Neural crest cell (in vitro differentiated cells): ENCODE results near the gene IL18RAP. TPM values are rescaled to one million over a fixed set of nuclear protein-coding genes. Genes with fewer than 3 reads are reported as not detected.

Source experiments
- DNase-seq: peaks from one replicate; pipeline ENCODE4 v3.0.0; 2021; ENCODE audit warnings: low read depth, mixed read lengths, low spot score
- H3K27ac Mint-ChIP-seq: one replicate; pipeline ENCODE4 v1.8.0; 2021; ENCODE audit warnings: mild to moderate bottlenecking, mixed read lengths; ENCODE audit not compliant: unreplicated experiment
- H3K27me3 Mint-ChIP-seq: 2 replicates; pipeline ENCODE4 v1.8.0; 2021; ENCODE audit warnings: low read depth, mild to moderate bottlenecking, mixed read lengths
- H3K36me3 Mint-ChIP-seq: 2 replicates; pipeline ENCODE4 v1.8.0; 2021; ENCODE audit warnings: low read depth, mild to moderate bottlenecking, mixed read lengths
- H3K4me1 Mint-ChIP-seq: 2 replicates; pipeline ENCODE4 v1.8.0; 2021; ENCODE audit warnings: mixed read lengths
- H3K4me3 Mint-ChIP-seq: one replicate; pipeline ENCODE4 v1.8.0; 2021; ENCODE audit warnings: mild to moderate bottlenecking, mixed read lengths
- H3K9me3 Mint-ChIP-seq: 2 replicates; pipeline ENCODE4 v1.8.0; 2021; ENCODE audit warnings: mixed read lengths
- total RNA-seq: library from RNA; stranded (reverse); gene quantifications from 2 replicates; pipeline ENCODE4 v1.2.1, GENCODE V29; 2021
- TF ChIP-seq, protein P1 (sequence below): fragments of 200-600 bp; sonication (generic); conservative IDR thresholded peaks from 2 replicates; pipeline ENCODE4 v1.5.0; 2021; ENCODE audit warnings: antibody characterized with exemption, mild to moderate bottlenecking

The IL18RAP gene
- total RNA-seq, 1 donor from 2014 or later = not detected

DNA sequence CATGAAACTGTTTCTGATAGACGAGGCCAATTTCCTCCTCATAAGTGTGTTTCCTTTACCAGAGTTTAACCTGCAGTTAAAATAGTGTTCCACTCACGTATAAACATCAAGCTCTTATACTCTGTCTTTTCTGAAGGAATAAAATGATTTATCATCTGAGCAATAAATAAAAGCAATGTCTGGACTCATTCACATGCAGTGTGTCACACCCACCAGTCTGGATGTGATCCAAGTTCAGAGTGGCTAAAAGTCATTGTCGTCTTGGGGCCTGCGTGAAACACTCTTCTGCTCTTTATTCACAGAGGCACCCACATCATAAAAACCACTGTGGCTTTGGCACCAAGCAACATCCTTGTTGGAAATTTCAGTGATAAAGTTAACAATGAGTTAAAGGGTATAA is 30.5 kb downstream of the IL18RAP start:
- peaks cover 4% of the 10 kb centered on the region for H3K9me3 Mint-ChIP-seq
- no peak overlapping the region for H3K4me3 Mint-ChIP-seq
- no peak for DNase-seq
- no peaks in the 10 kb centered on the region for H3K4me1 Mint-ChIP-seq
- TF ChIP-seq, protein P1, sequence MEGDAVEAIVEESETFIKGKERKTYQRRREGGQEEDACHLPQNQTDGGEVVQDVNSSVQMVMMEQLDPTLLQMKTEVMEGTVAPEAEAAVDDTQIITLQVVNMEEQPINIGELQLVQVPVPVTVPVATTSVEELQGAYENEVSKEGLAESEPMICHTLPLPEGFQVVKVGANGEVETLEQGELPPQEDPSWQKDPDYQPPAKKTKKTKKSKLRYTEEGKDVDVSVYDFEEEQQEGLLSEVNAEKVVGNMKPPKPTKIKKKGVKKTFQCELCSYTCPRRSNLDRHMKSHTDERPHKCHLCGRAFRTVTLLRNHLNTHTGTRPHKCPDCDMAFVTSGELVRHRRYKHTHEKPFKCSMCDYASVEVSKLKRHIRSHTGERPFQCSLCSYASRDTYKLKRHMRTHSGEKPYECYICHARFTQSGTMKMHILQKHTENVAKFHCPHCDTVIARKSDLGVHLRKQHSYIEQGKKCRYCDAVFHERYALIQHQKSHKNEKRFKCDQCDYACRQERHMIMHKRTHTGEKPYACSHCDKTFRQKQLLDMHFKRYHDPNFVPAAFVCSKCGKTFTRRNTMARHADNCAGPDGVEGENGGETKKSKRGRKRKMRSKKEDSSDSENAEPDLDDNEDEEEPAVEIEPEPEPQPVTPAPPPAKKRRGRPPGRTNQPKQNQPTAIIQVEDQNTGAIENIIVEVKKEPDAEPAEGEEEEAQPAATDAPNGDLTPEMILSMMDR = no peak
- no peaks in the 10 kb centered on the region for H3K36me3 Mint-ChIP-seq
- H3K27me3 Mint-ChIP-seq = no peaks in the 10 kb centered on the region
- H3K27ac Mint-ChIP-seq = no peak overlapping the region

GRCh38 chr2:102455061-102455670 is 32.2 kb downstream of the IL18RAP start:
- Mint-ChIP-seq H3K36me3 (no peaks in the 10 kb centered on the region), H3K4me3 (no peak overlapping the region), H3K4me1 (no peaks in the 10 kb centered on the region), H3K9me3 (peaks cover 6% of the 10 kb centered on the region), H3K27ac (no peak overlapping the region), H3K27me3 (peaks cover 5% of the 10 kb centered on the region)
- DNase-seq = no peak
- TF ChIP-seq, protein P1 = no peak

GRCh38 chr2:102460467-102460866 is 37.5 kb downstream of the IL18RAP start:
- Mint-ChIP-seq H3K9me3 (peaks cover 10% of the 10 kb centered on the region), H3K36me3 (peaks cover 2% of the 10 kb centered on the region), H3K27ac (no peak overlapping the region), H3K4me1 (no peaks in the 10 kb centered on the region), H3K4me3 (no peak overlapping the region), H3K27me3 (peaks cover 22% of the 10 kb centered on the region)
- TF ChIP-seq, protein P1 = no peak
- DNase-seq = no peak

DNA sequence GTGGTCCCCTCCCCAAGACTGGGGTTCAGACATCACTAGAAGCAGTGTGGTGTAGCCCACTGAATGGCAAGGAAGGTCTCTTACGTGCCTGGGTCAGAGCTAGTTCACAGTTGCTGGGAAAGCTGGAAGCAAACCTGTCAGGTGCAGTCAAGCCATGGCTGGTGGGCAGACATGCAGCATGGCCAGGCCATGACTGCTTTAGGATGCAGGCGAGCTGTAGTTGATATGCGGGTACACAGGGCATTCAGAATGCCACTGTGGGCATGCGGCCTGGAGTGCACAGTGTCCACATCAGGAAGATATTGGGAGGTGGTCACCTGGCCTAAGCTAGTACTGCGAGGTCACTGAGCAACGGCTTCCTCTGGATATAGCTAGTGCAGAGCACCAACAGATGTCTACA is 38.2 kb downstream of the IL18RAP start:
- Mint-ChIP-seq H3K27me3 (peaks cover 22% of the 10 kb centered on the region), H3K36me3 (peaks cover 2% of the 10 kb centered on the region), H3K4me3 (no peak overlapping the region)

GRCh38 chr2:102463160-102463559 is 40.2 kb downstream of the IL18RAP start:
- no peak overlapping the region for H3K4me3 Mint-ChIP-seq
- peaks cover 6% of the 10 kb centered on the region for H3K9me3 Mint-ChIP-seq
- TF ChIP-seq, protein P1 = no peak
- H3K4me1 Mint-ChIP-seq = no peaks in the 10 kb centered on the region
- peaks cover 22% of the 10 kb centered on the region for H3K27me3 Mint-ChIP-seq
- H3K36me3 Mint-ChIP-seq = peaks cover 2% of the 10 kb centered on the region
- no peak for DNase-seq
- H3K27ac Mint-ChIP-seq = no peak overlapping the region

More for the DNA sequence above, 38.2 kb downstream of the IL18RAP start:
- no peak for DNase-seq
- H3K9me3 Mint-ChIP-seq = peaks cover 6% of the 10 kb centered on the region
- H3K4me1 Mint-ChIP-seq = no peaks in the 10 kb centered on the region
- H3K27ac Mint-ChIP-seq = no peak overlapping the region
- TF ChIP-seq, protein P1 = no peak
